Thyroid gland (tissue), 4 donors: ENCODE results near the gene SLC10A7.

ENCODE experiments used
- CTCF ChIP-seq, 6 experiments: fragments of 200-600 bp in 3 of 6; fragments of 450-650 bp in 3 of 6; sonication (generic) in 3 of 6; IDR thresholded peaks; one replicate each; pipeline ENCODE4 v1.5.1; 2016 to 2019; ENCODE audit warnings: antibody characterized with exemption in 6 of 6, mild to moderate bottlenecking in 2 of 6, inconsistent platforms in 1 of 6, moderate library complexity in 1 of 6
- POLR2A ChIP-seq, 2 donors: fragments of 450-650 bp; IDR thresholded peaks; one replicate each; pipeline ENCODE4 v1.6.1; 2017; ENCODE audit warnings: antibody characterized with exemption in 2 of 2, mild to moderate bottlenecking in 2 of 2, moderate library complexity in 1 of 2

- no peak for TF ChIP-seq CTCF (IDR thresholded peaks at IDR 0.05)
- no peak for TF ChIP-seq POLR2A (IDR thresholded peaks at IDR 0.05)
These were observed 297.3 kb downstream of the SLC10A7 start for GRCh38 chr4:146224326-146224966.
